B cell (primary cell): ENCODE measurements around the gene CDC20B. TPM values are rescaled to one million over a fixed set of nuclear protein-coding genes. Genes with fewer than 3 reads are reported as not detected.

Source experiments
- ATAC-seq: fragments of 200-7000 bp; cut with Tn5 transposase; one replicate; pipeline ENCODE4 v1.10.0; 2021; ENCODE audit warnings: low read depth, mild to moderate bottlenecking, moderate number of reproducible peaks, moderate library complexity
- CTCF ChIA-PET: fragments of 350-600 bp; sonication (Branson Sonifier 250); formaldehyde crosslinking; loops from one replicate; lab custom pipeline; 2021; ENCODE audit warnings: antibody characterized with exemption, inconsistent platforms; lab: Charles Lee
- POLR2A ChIA-PET: fragments of 350-600 bp; sonication (Branson Sonifier 250); formaldehyde crosslinking; loops from one replicate; lab custom pipeline; 2021; ENCODE audit warnings: antibody characterized with exemption; lab: Charles Lee
- DNase-seq: peaks from one replicate; pipeline ENCODE4 v3.0.0; 2013
- H2AFZ ChIP-seq: 2 replicates; pipeline ENCODE4 v1.6.1; 2012; ENCODE audit warnings: mild to moderate bottlenecking, low read depth, low read length; ENCODE audit not compliant: insufficient read depth, poor library complexity, severe bottlenecking
- H3K27ac ChIP-seq, 2 donors: 1 replicate in 1 of 2; 2 replicates in 1 of 2; pipeline ENCODE4 v1.5.1; 2012 to 2013; ENCODE audit warnings: low read length in 2 of 2, mild to moderate bottlenecking in 2 of 2, moderate library complexity in 1 of 2
- H3K27me3 ChIP-seq, 4 experiments: fragments of 200-600 bp in 1 of 4; sonication (generic) in 1 of 4; replicated peaks in 1 of 4; 1 replicate in 2 of 4; 2 replicates in 2 of 4; pipeline versions ENCODE4 v1.6.1 to v1.7.0; 2013 to 2016; ENCODE audit warnings: low read length in 3 of 4, mild to moderate bottlenecking in 2 of 4, mixed read lengths in 1 of 4, moderate library complexity in 1 of 4; ENCODE audit not compliant: insufficient read depth in 4 of 4, control insufficient read depth in 3 of 4; ENCODE audit errors: control extremely low read depth in 1 of 4
- H3K36me3 ChIP-seq, 2 experiments: replicated peaks in 1 of 2; 1 replicate in 1 of 2; 2 replicates in 1 of 2; pipeline versions ENCODE4 v1.6.1 to v1.7.1; 2013; ENCODE audit warnings: low read length in 1 of 2; ENCODE audit not compliant: insufficient read depth in 2 of 2, control insufficient read depth in 1 of 2; ENCODE audit errors: control extremely low read depth in 1 of 2, extremely low read depth in 1 of 2
- H3K4me1 ChIP-seq, 2 donors: fragments of 200-600 bp in 1 of 2; sonication (generic) in 1 of 2; 1 replicate in 1 of 2; 2 replicates in 1 of 2; pipeline versions ENCODE4 v1.5.1 to v1.6.1; 2013 to 2017; ENCODE audit warnings: low read length in 2 of 2; ENCODE audit not compliant: control insufficient read depth in 2 of 2, insufficient read depth in 2 of 2
- H3K4me2 ChIP-seq: replicated peaks from 2 replicates; pipeline ENCODE3; 2012; ENCODE audit warnings: mild to moderate bottlenecking, low read depth, low read length; ENCODE audit not compliant: poor library complexity, severe bottlenecking
- H3K4me3 ChIP-seq, 5 experiments: fragments of 200-600 bp in 1 of 5; sonication (generic) in 1 of 5; 1 replicate in 3 of 5; 2 replicates in 2 of 5; pipeline versions ENCODE4 v1.5.1 to v1.7.0; 2011 to 2016; ENCODE audit warnings: low read length in 4 of 5, mild to moderate bottlenecking in 4 of 5, low read depth in 2 of 5, control low read depth in 1 of 5, moderate library complexity in 1 of 5; ENCODE audit not compliant: insufficient read depth in 1 of 5; ENCODE audit errors: control extremely low read depth in 1 of 5, extremely low read depth in 1 of 5
- H3K79me2 ChIP-seq: fragments of 200-600 bp; sonication (generic); one replicate; pipeline ENCODE4 v1.6.0; 2016; ENCODE audit warnings: low read length; ENCODE audit not compliant: control insufficient read depth, insufficient read depth
- H3K9ac ChIP-seq: fragments of 200-600 bp; sonication (generic); 2 replicates; pipeline ENCODE4 v1.6.1; 2017; ENCODE audit warnings: mild to moderate bottlenecking, low read length, moderate library complexity
- H3K9me3 ChIP-seq, 3 donors: one replicate each; pipeline versions ENCODE4 v1.6.1 to v1.7.1; 2013; ENCODE audit warnings: low read length in 2 of 3; ENCODE audit not compliant: control insufficient read depth in 2 of 3, insufficient read depth in 1 of 3; ENCODE audit errors: control extremely low read depth in 1 of 3
- H4K20me1 ChIP-seq: 2 replicates; pipeline ENCODE4 v1.6.0; 2012; ENCODE audit warnings: mild to moderate bottlenecking, low read length; ENCODE audit not compliant: insufficient read depth, control insufficient read depth, poor library complexity, severe bottlenecking
- H3K27ac Mint-ChIP-seq: one replicate; pipeline ENCODE4 v1.8.0; 2021; ENCODE audit warnings: mixed read lengths
- H3K27me3 Mint-ChIP-seq: one replicate; pipeline ENCODE4 v1.8.0; 2021; ENCODE audit warnings: mixed read lengths
- H3K4me1 Mint-ChIP-seq: one replicate; pipeline ENCODE4 v1.8.0; 2021; ENCODE audit warnings: mixed read lengths
- H3K4me3 Mint-ChIP-seq: one replicate; pipeline ENCODE4 v1.8.0; 2021; ENCODE audit warnings: mixed read lengths
- H3K9me3 Mint-ChIP-seq: one replicate; pipeline ENCODE4 v1.8.0; 2022; ENCODE audit warnings: mixed read lengths; ENCODE audit not compliant: insufficient read depth
- CTCF ChIP-seq: fragments of 200-600 bp; IDR thresholded peaks from one replicate; pipeline ENCODE4 v1.8.0; 2022; ENCODE audit warnings: antibody characterized with exemption, mild to moderate bottlenecking
- EZH2 ChIP-seq: IDR thresholded peaks from 2 replicates; pipeline ENCODE4 v1.6.1; 2012; ENCODE audit warnings: borderline replicate concordance, low read depth, mild to moderate bottlenecking, moderate library complexity, low read length; ENCODE audit not compliant: insufficient read depth, poor library complexity, severe bottlenecking
- WGBS: methylation state at CpG from one replicate; pipeline ENCODE4 v1.1.5; 2013; ENCODE audit warnings: missing lambda C conversion rate; ENCODE audit not compliant: insufficient coverage; 5-methylcytosine and 5-hydroxymethylcytosine counted together
- intact Hi-C: fragments of 100-400 bp; cut with micrococcal nuclease; formaldehyde crosslinking; loops from one replicate; pipeline ENCODE4 v1.10.0; 2022
- polyA plus RNA-seq: library from polyadenylated mRNA; depleted of rRNA; stranded (reverse); fragments of >200 nt; gene quantifications from 2 replicates; pipeline ENCODE4 v1.2.3, GENCODE V29; 2012
- total RNA-seq, 2 donors: library from RNA; stranded (reverse); fragments of 120-200 nt in 1 of 2; gene quantifications; 1 replicate in 1 of 2; 2 replicates in 1 of 2; pipeline versions ENCODE4 v1.2.3 to v1.2.4, GENCODE V29; 2013 to 2022

Gene CDC20B
- total and polyA plus RNA-seq, 2 donors (not counting 1 experiment from before 2014, with no cell fraction given) = 0.09 TPM; not detected in 1

DNA sequence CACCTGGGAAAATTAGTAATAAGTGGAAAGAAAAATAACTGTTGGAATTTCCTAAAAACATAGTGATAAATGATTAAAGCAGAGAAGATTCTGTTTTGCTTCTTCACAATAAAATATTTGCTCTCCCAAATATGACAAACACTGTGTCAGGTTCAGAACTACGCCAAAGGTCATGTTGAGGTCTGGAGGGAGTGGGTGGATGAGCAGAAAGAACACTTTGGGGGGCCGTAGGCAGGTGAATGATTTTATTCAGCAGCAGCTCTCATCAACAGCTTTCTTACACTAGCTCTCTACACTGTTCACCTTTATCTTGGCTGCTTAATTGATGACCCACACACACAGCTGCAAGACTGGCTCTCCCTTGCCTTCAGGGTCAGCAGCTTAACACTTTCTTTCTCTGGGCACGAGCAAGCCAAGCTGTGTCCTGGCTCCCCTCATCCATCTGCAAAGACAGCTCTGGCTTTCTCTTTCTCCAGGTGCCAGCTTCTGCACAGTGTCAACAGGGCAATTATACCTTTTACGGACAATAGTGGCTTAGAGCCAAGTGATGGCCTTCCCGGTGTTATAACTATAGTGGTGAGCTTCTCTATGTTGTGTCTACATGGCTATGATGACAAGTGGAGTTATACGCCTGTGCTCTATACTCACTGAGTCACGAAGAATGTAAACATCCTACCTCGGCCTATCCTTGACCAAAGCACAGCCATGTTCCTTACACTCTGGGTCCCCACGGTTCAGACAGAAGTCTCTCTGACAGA lies 31.9 kb downstream of the CDC20B start:
- H3K36me3 ChIP-seq = no peaks in the 10 kb centered on the region
- H3K9me3 Mint-ChIP-seq = no peaks in the 10 kb centered on the region
- H3K4me2 ChIP-seq = no peak overlapping the region
- H4K20me1 ChIP-seq = no peaks in the 10 kb centered on the region
- ATAC-seq = no peak
- H3K27me3 Mint-ChIP-seq = peaks cover 20% of the 10 kb centered on the region
- no peaks in the 10 kb centered on the region for H3K9me3 ChIP-seq
- intact Hi-C loops = loop anchor here (10.0 kb wide), 1 partner anchor 826 kb away; the partner anchor contains the start of gene ARL15
- no peak overlapping the region for H3K4me3 ChIP-seq
- no peaks in the 10 kb centered on the region for H3K4me1 Mint-ChIP-seq
- H3K4me3 Mint-ChIP-seq = no peak overlapping the region
- H3K9ac ChIP-seq = no peak overlapping the region
- no peak overlapping the region for H2AFZ ChIP-seq
- H3K27ac Mint-ChIP-seq = no peak overlapping the region
- TF ChIP-seq EZH2 = no peak
- no peaks in the 10 kb centered on the region for H3K79me2 ChIP-seq
- no peak overlapping the region for H3K27ac ChIP-seq
- CTCF ChIA-PET = interaction anchor here (0.8 kb wide), 1 partner anchor 235 kb away, joined by 3 read pairs; no protein-coding TSS in a partner anchor
- WGBS = 82% methylated on average over 1 of the region's 9 CpGs
- no peak for DNase-seq
- POLR2A ChIA-PET = interaction anchor here (0.5 kb wide), 1 partner anchor 649 kb away, joined by 3 read pairs; no protein-coding TSS in a partner anchor
- no peaks in the 10 kb centered on the region for H3K27me3 ChIP-seq
- no peaks in the 10 kb centered on the region for H3K4me1 ChIP-seq

DNA sequence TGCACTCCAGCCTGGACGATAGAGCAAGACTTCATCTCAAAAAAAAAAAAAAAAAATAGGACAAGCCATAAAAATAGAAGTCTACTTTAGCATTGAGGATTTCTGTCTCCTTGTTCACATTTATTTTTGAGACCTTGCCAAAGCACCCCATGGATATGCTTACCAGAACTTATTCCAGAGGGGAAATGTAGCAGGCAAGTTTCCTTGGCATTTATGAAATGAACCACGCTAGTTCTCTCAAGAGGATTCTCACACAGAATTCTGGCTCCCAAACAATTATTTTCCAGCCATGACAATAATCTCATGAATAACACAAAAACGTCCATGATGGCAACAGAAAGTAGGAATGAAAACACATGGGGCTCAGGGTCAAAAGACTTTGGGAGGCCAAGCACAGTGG lies 36.5 kb downstream of the CDC20B start:
- no peak overlapping the region for H3K4me2 ChIP-seq
- no peaks in the 10 kb centered on the region for H3K36me3 ChIP-seq
- no peak overlapping the region for H3K4me3 ChIP-seq
- H3K4me1 ChIP-seq = no peaks in the 10 kb centered on the region
- ChIA-PET POLR2A (no interaction called here), CTCF (no interaction called here)
- H3K9me3 ChIP-seq = no peaks in the 10 kb centered on the region
- Mint-ChIP-seq H3K27ac (no peak overlapping the region), H3K4me3 (no peak overlapping the region), H3K27me3 (peaks cover 21% of the 10 kb centered on the region), H3K4me1 (no peaks in the 10 kb centered on the region), H3K9me3 (no peaks in the 10 kb centered on the region)
- H3K27ac ChIP-seq = no peak overlapping the region
- H4K20me1 ChIP-seq = no peaks in the 10 kb centered on the region
- no peak for DNase-seq
- no peak overlapping the region for H2AFZ ChIP-seq
- H3K79me2 ChIP-seq = no peaks in the 10 kb centered on the region
- intact Hi-C loops = no loop called here
- no peak overlapping the region for H3K9ac ChIP-seq
- TF ChIP-seq CTCF (no peak), EZH2 (no peak)
- ATAC-seq = no peak
- 80% methylated on average over 1 of the region's 3 CpGs for WGBS
- no peaks in the 10 kb centered on the region for H3K27me3 ChIP-seq
